GM21529 (cell line): ENCODE results near the gene PIK3C2G.

Experiments used
- ATAC-seq: cut with Tn5 transposase; IDR thresholded peaks from one replicate; pipeline ENCODE4 v1.9.1; 2021; ENCODE audit not compliant: unreplicated experiment

The PIK3C2G gene

DNA sequence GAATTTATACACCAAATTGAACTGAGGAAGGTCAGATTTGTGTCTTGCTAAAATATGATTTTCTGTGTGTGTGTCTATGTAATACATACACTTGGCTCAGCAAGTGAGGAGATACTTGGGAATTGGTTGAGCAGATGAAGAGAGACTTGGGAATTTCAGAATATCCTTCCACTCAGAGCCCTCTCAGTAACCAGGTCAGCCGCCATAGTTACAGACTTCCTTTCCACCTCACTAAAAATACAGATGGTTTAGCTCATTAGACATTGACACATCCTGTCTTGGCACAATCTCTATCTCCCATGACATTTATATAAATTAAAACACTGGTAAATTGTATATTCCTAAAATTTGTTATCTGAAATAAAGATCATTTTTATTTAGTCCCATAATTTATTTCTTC lies 15.9 kb downstream of the PIK3C2G start:
- no peak for ATAC-seq

DNA sequence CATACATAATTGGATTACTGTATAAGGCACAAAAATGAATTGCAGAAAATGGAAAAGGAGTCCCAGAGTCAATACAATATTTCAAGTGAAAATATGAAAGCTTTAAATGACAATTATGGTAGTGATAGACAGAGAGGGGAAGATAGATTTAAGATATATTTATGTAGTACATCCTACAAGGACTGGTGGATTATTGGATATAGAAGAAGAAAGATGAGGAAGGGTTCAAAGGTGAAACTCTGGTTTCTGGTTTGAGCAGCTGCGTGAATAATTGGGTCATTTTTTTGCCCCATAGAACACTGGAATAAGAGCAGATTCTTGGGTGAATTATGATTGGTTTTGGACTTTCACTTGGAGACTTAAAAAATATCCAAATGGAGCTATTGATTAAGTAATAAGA lies 19.4 kb downstream of the PIK3C2G start:
- no peak for ATAC-seq

DNA sequence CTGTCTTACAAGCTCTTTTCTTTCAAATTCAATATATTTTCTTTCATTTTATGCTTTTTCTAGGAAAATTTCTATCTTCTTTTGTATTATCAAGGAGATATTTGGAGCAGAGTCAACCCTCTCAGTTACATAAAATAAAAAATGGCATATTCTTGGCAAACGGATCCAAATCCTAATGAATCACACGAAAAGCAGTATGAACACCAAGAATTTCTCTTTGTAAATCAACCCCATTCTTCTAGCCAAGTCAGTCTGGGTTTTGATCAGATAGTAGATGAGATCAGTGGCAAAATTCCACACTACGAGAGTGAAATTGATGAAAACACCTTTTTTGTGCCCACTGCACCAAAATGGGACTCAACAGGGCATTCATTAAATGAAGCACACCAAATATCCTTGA lies 20.6 kb downstream of the PIK3C2G start:
- no peak for ATAC-seq

DNA sequence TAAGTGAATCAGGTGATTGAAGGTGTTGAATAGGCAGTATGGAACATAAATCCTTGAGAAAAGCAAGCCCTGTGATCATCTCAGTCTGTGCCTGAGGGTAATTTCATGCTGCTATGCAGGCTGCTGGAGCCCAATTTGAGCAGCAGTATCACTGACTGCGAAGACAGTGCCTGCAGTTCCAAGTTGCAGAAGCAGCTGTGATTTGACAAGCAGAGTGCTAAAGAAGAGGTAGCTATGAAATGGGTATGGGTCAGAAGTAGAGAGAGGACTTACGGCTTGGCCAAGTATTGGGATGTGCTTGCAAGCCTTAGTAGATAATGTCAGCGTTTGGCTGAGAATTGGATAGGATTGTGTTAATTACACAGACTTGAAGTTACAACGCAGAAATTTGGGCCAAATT lies 22.5 kb downstream of the PIK3C2G start:
- ATAC-seq = no peak

DNA sequence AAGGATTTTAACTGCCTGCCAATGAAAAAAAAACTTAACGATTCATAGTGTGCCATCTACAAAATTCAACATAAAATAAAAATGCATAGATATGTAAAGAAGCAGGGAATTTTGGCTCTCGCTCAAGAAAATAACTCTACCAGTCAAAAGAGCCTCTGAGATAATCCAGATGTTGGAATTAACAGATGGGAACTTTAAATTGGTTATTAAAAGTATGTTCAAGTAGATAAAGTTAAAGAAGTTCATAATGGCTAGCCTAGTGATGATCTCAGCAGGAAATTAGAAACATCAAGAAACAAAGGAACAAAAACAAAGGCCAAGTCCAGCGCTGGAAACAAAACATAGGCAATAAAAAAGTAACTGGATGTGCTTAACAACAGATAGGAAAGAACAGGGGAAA lies 23.1 kb downstream of the PIK3C2G start:
- no peak for ATAC-seq

DNA sequence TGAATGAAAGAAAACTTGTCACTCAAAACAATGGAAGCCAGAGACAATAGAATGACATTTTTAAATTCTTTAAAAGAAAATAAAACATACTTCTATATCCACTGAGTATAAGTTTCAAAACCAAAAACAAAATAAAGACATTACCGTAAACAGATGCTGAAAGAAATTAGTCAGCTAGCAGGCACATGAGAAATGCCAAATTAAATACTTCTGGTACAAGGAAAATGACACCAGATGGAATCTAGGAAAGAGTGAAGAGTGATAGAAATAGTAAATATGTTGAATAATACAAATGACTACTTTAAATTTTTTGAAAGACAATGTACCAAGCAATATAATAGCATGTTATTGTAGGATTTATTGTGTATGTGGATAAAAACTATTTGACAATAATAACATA lies 23.8 kb downstream of the PIK3C2G start:
- no peak for ATAC-seq

DNA sequence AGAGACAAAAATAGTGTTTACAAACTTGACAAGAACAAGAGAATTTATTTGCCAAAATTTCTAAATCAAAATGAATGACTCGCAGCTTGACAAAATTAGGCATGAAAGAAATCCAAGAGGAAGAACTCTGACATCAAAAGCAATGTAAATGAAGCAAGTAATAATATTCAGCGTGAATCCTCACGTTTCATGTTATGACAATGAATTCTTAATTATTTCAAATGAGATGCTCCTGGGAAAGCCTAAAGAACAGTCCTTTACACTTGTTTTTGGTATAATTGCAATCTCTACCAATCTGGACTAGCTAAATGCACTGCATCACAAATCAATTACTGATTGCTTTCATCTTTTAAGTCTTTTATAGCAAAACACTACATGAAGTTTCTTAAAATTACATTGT lies 29.1 kb downstream of the PIK3C2G start:
- no peak for ATAC-seq

DNA sequence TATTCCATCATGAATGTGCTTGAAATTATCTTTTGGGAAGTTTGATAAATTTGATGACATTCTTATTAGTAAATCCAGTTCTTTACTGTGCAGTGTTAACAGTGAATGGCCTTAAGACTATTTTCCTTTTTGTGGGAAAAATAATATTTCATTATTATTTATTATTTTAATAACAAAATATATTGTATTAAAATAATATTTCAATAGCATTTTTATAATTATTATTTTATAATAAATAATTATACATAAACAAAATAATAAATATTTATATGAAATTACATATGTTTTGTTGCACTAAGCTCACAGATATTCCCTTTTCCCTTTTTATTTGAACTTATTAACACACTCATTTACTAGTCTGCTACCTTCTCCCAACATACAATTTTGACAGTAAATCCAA lies 33.6 kb downstream of the PIK3C2G start:
- ATAC-seq = no peak

DNA sequence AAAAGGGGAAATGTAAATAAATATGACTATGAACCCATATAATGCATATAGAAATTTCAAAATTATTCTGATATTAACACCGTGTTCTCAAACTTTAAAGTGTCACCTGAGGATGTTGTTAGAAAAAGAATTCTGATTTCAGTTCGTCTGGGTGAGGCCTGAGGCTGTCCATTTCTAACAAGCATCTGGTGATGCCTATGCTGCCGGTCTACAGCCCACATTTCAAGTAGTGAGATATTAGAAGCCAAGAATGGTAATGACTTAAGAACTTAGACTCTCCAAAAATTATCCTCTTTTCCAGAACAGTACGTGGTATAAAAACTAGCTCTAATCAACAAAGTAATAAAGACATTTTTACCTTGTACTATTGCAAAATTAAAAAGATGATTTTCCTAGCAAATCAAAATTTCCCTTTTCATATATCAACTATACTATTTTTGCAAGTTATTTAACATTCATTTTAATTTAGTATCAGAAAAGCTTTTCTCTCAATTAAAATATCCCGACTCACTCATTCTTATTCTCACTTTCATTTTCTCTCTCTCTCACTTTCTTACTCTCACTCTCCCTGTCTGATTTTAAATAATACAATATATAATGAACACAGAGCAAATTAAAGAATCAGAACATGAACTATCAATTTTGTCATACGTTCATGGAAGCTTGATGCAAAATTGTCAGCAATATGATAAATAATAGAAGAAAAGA lies 35.0 kb downstream of the PIK3C2G start:
- no peak for ATAC-seq

DNA sequence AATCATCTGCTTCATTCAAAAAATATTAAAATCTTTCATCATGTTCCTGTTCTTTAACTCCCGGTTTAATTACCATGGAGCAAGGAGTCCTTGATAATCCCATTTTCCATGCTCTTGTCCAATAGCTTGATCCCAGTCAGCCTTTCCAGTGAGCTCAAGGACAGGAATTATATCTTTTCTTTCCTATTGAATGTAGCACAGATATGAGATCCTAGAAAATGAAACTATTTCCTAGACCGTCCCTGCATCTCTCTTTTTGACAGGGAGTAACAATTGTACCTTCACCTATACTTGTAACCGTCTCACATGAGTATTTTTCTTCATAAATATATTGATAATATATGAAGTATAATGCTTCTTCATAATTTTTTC lies 35.6 kb downstream of the PIK3C2G start:
- ATAC-seq = no peak

DNA sequence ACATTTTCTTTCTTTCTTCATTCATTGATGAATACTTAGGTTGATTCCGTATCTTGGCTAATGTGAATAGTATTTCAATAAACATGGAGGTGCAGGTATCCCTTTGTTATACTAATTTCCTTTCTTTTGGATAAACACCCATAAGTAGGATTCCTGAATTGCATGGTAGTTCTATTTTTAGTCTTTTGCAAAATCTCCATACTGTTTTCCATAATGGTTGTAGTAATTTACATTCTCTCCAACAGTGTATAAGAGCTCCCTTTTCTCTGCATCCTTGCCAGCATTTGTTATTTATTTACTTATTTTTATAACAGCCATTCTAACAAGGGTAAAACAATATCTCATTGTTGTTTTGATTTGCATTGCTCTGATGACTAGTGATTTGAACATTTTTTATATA lies 36.6 kb downstream of the PIK3C2G start:
- no peak for ATAC-seq

DNA sequence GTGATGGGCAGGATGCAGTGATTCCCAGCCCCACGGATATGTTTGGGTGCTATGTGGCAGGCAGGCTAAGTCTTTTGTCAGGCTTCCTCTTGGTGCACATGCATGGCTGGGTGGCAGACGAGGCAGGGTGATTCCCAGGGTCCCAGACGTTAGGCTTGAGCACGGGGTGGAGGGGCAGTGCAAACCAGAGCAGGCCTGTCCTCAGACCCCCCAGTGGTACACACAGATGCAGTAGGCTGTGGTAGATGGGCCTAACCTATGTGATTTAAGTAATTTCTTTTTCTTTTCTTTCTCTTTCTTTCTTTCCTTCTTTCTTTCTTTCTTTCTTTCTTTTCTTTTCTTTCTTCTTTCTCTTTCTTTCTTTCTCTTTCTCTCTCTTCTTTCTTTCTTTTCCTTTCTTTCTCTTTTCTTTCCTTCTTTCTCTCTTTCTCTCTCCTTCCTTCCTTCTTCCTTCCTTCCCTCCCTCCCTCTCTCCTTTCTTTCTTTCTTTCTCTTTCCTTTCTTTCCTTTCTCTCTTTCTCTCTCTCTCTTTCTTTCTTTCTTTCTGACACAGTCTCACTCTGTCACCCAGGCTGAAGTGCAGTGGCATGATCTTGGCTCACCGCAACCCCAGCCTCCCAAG lies 41.6 kb downstream of the PIK3C2G start:
- no peak for ATAC-seq

DNA sequence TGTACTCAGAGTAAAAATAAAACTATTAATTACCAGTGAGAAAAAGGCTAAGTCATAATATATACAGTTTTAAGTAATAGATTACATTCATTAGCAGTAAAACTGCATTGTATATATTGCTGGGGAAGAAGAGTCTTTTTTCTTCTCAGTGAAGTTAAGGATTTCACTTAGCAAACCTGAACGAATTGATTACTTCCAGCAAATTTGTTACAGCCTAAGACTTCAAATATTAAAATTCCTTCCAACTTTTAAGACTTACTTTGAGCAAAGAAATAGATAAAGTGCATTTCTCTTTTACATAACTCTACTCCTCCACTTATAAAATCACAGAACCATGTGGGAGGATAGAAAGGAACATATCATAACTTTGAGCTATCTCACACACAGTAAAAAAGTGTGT lies 43.3 kb downstream of the PIK3C2G start:
- ATAC-seq = no peak

DNA sequence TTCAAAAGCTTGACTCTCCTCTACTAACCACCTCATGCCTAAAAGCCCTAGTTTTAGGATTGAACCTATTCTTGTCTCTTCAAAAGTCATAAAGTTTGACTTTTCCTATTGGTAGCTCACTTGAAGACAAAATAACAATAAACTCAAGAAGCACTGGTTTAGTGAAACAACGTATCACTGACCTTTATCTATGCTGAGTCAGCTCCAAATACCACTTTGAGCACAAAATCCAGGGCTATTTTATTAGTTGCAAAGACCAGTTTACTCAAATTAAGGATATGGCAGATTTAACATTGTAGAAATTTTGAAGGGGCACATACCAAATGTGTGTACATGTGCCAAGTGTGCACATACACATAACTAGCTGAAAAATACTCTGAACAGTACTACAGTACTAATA lies 45.0 kb downstream of the PIK3C2G start:
- no peak for ATAC-seq

DNA sequence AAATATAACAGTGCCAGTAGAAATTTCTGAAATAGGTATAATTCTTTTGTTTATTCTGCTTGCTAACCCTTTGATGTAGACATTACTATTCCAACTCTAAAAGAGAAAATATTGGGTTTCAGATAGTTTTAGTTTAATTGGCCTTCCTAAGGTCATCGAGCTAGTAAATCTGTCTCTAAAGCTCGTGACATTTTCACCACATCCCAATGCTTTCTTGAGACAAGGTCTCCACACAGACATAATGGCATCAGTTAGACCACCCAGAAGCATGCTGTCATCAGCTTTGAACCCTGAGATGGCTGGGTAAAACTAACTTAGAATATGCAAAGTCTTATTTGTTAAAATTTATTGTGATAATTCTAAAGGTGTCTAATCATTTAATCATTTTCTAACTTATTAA lies 52.0 kb downstream of the PIK3C2G start:
- no peak for ATAC-seq

DNA sequence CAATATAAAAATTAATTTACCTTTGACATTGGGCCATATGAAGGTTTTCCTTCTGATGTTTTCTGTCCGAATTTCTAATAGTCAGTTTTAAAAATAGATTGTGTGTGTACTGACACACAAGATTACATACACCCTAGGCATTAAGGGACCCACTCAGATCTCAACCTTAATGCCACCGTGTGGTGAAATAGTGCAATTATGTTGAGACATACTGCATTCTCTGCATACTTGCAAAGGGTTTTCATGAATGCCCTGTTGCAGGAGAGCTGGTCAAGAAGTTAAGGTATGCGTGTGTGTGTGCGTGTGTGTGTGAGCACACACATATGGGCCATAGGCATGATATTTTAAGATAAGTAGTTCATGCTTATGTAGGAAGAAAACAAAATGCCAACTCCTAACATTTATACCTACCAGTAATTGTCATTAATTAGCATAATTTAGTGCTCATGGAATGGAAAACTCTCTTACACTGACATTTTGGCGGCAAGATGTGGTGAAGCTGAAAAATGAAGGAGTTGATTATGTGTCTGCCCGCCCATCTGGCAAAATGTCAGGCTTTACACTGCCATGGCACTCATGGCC lies 58.8 kb downstream of the PIK3C2G start:
- ATAC-seq = no peak

DNA sequence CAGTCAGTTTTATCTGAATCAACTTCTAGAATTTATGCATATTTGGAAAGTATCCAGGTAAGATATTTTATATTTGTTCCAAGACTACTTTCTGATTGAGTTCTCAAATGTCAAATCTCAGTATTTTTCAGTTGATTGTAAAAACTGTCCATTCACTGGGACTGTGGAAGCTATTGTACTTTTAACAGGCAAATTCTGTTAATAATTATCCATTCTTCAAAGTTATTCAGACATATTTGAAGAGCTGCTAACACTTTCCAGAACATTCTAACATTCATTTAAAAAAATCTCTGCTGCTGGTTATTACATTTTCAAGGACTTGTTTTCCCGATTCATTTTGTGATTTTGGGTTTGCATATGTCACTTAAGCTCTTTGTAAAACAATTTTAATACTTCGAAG lies 59.7 kb downstream of the PIK3C2G start:
- no peak for ATAC-seq

DNA sequence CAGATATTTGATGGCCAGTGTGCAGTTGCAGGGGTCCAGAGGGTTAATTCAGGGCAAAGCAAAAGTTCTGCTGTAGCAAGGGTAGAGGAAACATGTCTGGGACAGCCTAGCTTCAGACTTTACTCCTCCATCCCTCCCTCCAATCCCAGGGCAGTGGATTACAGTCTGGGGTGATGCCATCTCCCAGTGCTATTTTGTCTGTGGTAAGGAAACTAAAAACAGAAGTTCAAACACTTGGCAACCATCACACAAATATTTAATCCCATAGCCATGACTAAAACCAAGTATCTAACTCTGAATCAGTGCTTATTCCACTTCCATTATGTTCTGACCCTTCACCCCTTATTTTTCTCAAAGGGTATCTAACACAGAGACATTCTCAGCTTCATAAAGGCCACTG lies 61.8 kb downstream of the PIK3C2G start:
- ATAC-seq = no peak

DNA sequence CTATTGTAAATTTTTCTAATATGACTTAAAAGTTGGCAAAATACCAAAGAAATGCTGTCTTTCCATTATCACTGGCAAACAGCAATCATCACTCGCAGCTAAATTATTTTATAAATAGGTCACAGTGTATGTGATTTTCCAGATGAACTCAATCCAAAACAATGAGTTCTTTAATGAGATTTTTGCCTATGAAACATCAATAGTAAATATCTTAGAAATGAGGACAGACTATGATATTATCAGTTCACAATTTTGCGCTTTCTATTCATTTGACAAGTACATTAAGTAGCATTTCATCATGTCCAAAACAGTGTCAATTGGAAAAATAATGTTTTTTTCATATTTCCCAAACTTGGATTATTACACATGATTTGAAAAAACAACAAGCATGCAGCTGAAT lies 65.7 kb downstream of the PIK3C2G start:
- ATAC-seq = no peak

DNA sequence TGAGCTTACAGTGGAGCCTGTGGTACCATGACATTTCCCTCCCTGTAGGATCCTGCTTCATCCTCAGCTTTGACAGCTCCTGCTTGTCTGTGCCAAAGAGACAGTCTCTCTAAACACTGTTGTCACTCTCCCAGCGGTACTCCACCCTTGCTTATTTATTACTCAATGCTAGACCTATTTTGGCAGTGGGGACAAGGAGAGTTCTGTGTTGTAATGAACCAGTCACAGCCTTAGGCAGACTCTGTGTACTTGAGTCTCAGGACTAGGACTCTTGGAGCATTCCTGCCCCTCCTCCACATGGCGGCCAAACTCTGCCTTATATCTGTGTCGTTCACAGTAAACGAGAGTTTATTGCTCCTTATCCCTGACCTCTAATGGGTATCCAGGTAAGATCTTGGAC lies 70.9 kb downstream of the PIK3C2G start:
- no peak for ATAC-seq

DNA sequence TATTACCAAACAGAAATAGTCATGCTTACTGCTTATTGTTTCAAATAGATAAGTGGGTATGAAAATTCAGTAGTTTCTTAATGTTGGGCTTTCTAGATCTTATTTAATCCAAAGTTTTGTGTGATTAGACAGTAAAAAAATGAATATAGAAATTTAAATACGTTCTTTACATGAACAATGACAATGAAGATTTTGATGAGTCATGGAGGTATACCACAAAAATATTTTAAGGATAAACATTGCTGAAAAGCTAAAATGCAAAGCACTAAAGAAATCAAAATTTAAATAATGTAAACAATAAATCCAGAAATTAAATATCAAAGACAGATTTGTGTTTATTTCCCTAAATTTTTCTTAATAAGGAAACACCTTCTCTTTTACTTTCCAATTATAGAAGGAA lies 78.3 kb downstream of the PIK3C2G start:
- ATAC-seq = no peak

DNA sequence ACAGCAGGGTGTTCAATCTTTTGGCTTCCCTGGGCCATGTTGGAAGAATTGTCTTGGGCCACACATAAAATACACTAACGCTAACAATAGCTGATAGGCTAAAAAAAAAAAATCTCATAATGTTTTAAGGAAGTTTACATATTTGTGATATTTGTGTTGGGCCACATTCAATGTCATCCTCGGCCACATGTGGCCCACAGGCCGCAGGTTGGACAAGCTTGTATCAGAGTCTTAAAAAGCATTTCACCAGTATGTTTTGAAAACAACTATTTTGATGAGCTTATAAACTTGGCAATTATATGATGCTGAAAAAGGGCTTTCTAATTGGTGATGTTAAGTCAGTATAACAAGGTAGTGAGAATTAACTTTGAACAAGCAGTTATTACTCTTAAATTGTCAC lies 78.9 kb downstream of the PIK3C2G start:
- ATAC-seq = no peak

DNA sequence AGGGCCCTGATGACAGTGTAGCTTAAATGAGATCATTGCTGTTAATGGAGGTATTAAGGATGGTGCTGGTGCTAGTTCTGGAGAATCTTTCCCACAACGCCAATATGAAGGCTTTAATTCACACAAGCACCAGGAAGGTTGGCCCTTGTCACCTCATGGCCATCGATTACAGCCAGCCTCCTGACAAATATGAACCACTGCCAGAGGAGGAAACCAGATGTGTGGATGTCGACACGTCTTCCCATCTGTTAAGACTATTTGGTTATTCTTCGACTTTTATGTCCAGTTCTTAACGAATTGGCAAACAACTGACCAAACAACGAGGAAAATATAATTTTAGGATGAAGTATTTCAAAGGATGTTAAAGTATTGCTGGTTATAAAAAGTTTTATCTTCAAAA lies 79.5 kb downstream of the PIK3C2G start:
- ATAC-seq = no peak
